Activated T-helper 1 cell treated with anti-CD3 and anti-CD28 coated beads, Interleukin-12 subunit alpha, Interleukin-12 subunit beta, Interleukin-2, Interleukin-4 antibody, amounts not matched to agents 30 ng/mL and 10 ng/mL and 1 ng/mL, durations not matched to agents 14 hours and 24 hours and 36 hours (primary cell): ENCODE data around the gene RAPGEF3. TPM values are rescaled to one million over a fixed set of nuclear protein-coding genes. Genes with fewer than 3 reads are reported as not detected.

Source experiments
- DNase-seq: peaks from one replicate; pipeline ENCODE4 v3.0.0; 2021; ENCODE audit warnings: low spot score
- H3K27ac Mint-ChIP-seq: one replicate; pipeline ENCODE4 v1.8.0; 2021; ENCODE audit warnings: mild to moderate bottlenecking, mixed read lengths
- H3K27me3 Mint-ChIP-seq: one replicate; pipeline ENCODE4 v1.8.0; 2022; ENCODE audit warnings: mild to moderate bottlenecking, moderate library complexity, mixed read lengths; ENCODE audit not compliant: insufficient read depth
- H3K36me3 Mint-ChIP-seq: one replicate; pipeline ENCODE4 v1.8.0; 2021; ENCODE audit warnings: low read depth, mixed read lengths
- H3K4me1 Mint-ChIP-seq: one replicate; pipeline ENCODE4 v1.8.0; 2021; ENCODE audit warnings: low read depth, mixed read lengths
- H3K4me3 Mint-ChIP-seq: one replicate; pipeline ENCODE4 v1.8.0; 2021; ENCODE audit warnings: mild to moderate bottlenecking, moderate library complexity, mixed read lengths
- H3K9me3 Mint-ChIP-seq: one replicate; pipeline ENCODE4 v1.8.0; 2021; ENCODE audit warnings: mixed read lengths
- intact Hi-C: fragments of 100-400 bp; cut with micrococcal nuclease; formaldehyde crosslinking; loops from one replicate; pipeline ENCODE4 v1.15.1; 2024
- total RNA-seq: library from RNA; stranded (reverse); gene quantifications from 2 replicates; pipeline ENCODE4 v1.2.3, GENCODE V29; 2022

RAPGEF3 gene
- total RNA-seq, 1 donor from 2014 or later = 4.7 TPM

DNA sequence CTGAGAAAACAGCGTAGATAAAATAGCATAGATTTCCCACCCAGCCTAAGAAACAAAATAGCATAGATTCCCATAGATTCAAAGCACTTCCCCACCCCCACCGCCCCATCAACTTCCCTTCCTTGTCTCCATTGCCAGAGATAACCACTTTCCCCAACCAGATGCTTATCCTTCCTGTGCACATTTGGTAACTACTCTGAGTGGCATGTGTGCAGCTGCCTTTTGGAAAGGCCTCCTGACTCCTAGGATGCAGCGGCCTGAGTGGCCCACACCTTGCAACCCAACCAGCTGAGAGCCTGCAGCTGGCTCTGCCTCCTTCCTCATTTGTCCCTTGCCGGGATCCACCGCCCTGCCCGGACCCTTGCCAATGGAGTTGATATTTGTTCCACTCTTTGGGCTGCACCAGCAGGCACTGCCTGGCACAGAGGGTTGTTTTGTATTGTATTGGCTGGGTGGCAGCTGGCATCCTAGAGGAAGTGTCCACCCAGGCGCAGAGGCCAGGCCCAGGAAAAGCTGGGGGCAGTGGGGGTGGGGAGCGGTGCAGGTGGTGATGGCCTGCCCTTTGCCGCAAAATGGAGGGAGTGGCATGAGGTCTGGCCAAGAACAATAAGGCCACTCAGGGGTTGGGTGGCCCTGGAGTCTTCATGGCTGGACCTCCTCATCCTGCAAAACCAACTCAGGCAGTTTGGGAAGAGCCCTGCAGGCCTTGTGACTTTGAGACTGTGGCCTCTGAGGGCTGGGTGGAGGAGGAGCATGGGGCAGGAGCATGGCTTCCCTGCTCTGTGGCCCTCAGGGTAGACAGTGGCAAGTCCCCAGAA is 19.3 kb upstream of the RAPGEF3 start:
- H3K27ac Mint-ChIP-seq = peak overlapping the region; percentile 45
- H3K4me1 Mint-ChIP-seq = peaks cover 59% of the 10 kb centered on the region
- no peaks in the 10 kb centered on the region for H3K9me3 Mint-ChIP-seq
- peak overlapping the region; percentile 27 for H3K4me3 Mint-ChIP-seq
- no peak for DNase-seq
- peaks cover 13% of the 10 kb centered on the region for H3K36me3 Mint-ChIP-seq
- intact Hi-C loops = loop anchor here (2.0 kb wide), 1 partner anchor 29 kb away; no protein-coding TSS in a partner anchor
- H3K27me3 Mint-ChIP-seq = no peaks in the 10 kb centered on the region

GRCh38 chr12:47777151-47777550 is 18.5 kb upstream of the RAPGEF3 start:
- peak overlapping the region; percentile 61 for H3K27ac Mint-ChIP-seq
- intact Hi-C loops = no loop called here
- DNase-seq = no peak

GRCh38 chr12:47776471-47777143 is 17.9 kb upstream of the RAPGEF3 start:
- no peak for DNase-seq
- Mint-ChIP-seq H3K27me3 (peaks cover 7% of the 10 kb centered on the region), H3K4me3 (no peak overlapping the region), H3K36me3 (peaks cover 5% of the 10 kb centered on the region), H3K4me1 (peaks cover 59% of the 10 kb centered on the region), H3K27ac (peak overlapping the region; percentile 61), H3K9me3 (no peaks in the 10 kb centered on the region)
- intact Hi-C loops = no loop called here

More at GRCh38 chr12:47777151-47777550, 18.5 kb upstream of the RAPGEF3 start:
- Mint-ChIP-seq H3K9me3 (no peaks in the 10 kb centered on the region), H3K27me3 (peaks cover 5% of the 10 kb centered on the region), H3K36me3 (peaks cover 8% of the 10 kb centered on the region), H3K4me1 (peaks cover 59% of the 10 kb centered on the region), H3K4me3 (no peak overlapping the region)

DNA sequence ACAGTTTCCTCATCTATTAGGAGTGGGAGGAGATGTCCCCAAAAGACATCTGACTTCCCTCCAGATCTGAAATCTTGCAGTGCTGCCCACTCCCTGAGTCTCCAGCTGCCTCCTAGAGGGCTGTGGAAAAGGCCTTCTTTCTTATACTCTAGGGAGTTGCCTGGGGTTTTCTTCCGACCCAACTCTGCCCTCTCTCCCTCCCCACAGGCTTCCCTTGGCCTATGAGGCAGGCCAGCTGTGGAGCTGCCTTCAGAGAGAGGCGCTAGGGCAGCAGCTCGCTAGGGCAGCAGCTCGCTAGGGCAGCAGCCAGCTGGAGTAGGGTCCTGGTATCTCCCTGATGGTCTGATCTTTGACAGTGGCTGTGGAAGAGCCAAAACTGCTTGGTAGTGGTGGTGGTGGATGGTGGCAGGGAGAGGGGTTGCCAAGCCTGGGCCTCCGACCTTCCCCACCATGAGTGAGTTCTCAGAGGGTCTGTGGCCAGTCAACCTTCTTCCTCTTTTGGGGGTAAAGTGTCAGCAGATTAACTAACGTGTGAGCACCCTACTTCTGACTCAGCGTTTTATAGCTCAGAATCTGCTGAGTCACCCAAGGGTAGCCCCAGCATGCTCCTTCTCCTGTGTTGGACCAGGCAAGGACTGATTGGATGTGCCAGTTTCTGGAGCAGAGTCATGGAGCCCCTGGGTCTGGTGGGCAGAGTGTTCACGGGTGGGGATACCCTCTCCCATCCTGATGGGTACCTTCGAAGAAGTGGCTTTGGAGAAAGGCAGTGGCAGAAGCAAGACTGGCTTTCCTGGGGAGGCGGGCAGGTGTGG is 16.6 kb upstream of the RAPGEF3 start:
- Mint-ChIP-seq H3K9me3 (no peaks in the 10 kb centered on the region), H3K4me1 (peaks cover 59% of the 10 kb centered on the region), H3K27ac (peak overlapping the region; percentile 63), H3K27me3 (peaks cover 7% of the 10 kb centered on the region), H3K4me3 (peak overlapping the region; percentile 90), H3K36me3 (peaks cover 5% of the 10 kb centered on the region)
- no peak for DNase-seq
- intact Hi-C loops = no loop called here

GRCh38 chr12:47774663-47775062 is 16.0 kb upstream of the RAPGEF3 start:
- Mint-ChIP-seq H3K27ac (no peak overlapping the region), H3K36me3 (peaks cover 5% of the 10 kb centered on the region), H3K9me3 (no peaks in the 10 kb centered on the region), H3K4me3 (peak overlapping the region; percentile 90), H3K4me1 (peaks cover 59% of the 10 kb centered on the region), H3K27me3 (peaks cover 7% of the 10 kb centered on the region)
- intact Hi-C loops = no loop called here
- DNase-seq = no peak

GRCh38 chr12:47773858-47774580 is 15.3 kb upstream of the RAPGEF3 start:
- Mint-ChIP-seq H3K27ac (peak overlapping the region; percentile 72), H3K9me3 (no peaks in the 10 kb centered on the region), H3K36me3 (peaks cover 1% of the 10 kb centered on the region), H3K27me3 (peaks cover 7% of the 10 kb centered on the region), H3K4me1 (peaks cover 53% of the 10 kb centered on the region), H3K4me3 (peak overlapping the region; percentile 90)
- intact Hi-C loops = loop anchor here (1.0 to 2.0 kb wide), 2 partner anchors 15 to 34 kb away; partner anchors contain the start of gene RAPGEF3
- DNase-seq = no peak

DNA sequence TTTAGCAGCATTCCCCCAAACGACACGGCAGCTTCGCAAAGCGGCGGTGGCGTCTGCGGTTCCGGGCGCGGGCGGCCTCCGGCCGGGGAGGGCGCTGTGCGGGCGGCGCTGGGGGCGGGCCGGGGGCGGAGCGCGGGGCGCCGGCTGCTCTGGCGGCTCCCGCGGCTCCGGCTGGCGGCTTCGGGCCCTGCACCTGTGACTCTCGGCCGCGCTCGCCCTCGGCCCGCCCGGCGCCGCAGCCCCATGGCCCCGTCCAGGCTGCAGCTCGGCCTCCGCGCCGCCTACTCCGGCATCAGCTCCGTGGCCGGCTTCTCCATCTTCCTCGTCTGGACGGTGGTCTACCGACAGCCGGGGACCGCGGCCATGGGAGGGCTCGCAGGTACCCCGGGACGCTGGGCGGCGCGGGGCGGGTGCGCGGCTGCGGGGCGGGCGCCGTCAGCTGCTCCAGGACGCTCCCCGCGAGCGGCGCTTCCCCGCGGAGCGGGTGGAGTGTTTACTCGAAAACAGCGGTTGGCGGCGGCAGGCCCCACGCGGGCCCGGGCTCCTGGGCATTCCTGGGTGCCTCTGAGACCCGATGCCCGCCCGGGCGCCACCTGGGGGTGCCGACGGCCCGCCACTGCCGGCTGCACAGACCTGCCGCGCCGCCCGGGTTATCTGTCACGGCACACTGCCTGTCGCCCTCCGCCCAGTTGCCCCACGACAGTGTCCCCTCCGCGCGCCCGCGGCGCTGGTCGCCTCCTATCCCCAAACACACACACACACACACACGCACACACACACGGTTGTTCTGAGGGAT is 14.6 kb upstream of the RAPGEF3 start, which contains the start of gene SLC48A1:
Gene SLC48A1, plus strand, starts transcription at position 177 of the 796 bp plus-strand sequence. Its CDS starts 67 bp downstream, at position 244.
- Mint-ChIP-seq H3K9me3 (no peaks in the 10 kb centered on the region), H3K27me3 (peaks cover 7% of the 10 kb centered on the region), H3K4me3 (peak within 1 kb of the TSS; percentile 90), H3K27ac (peak within 1 kb of the TSS; percentile 85), H3K4me1 (peaks cover 45% of the 10 kb centered on the region), H3K36me3 (no peaks in the 10 kb centered on the region)
- DNase-seq = peak; percentile 73
- intact Hi-C loops = loop anchor here (1.0 to 2.0 kb wide), 2 partner anchors 14 to 35 kb away; partner anchors contain the start of gene RAPGEF3

- Mint-ChIP-seq H3K27ac (peak overlapping the region; percentile 85), H3K4me3 (peak overlapping the region; percentile 86), H3K9me3 (no peaks in the 10 kb centered on the region), H3K27me3 (peaks cover 7% of the 10 kb centered on the region), H3K4me1 (peaks cover 40% of the 10 kb centered on the region), H3K36me3 (no peaks in the 10 kb centered on the region)
- no peak for DNase-seq
- intact Hi-C loops = loop anchor here (1.0 to 2.0 kb wide), 2 partner anchors 14 to 36 kb away; partner anchors contain the start of gene RAPGEF3
Measured at GRCh38 chr12:47772738-47773061, 14.0 kb upstream of the RAPGEF3 start.

- H3K4me3 Mint-ChIP-seq = peak overlapping the region; percentile 86
- H3K27ac Mint-ChIP-seq = peak overlapping the region; percentile 85
- no peaks in the 10 kb centered on the region for H3K9me3 Mint-ChIP-seq
- peaks cover 35% of the 10 kb centered on the region for H3K4me1 Mint-ChIP-seq
- H3K27me3 Mint-ChIP-seq = peaks cover 7% of the 10 kb centered on the region
- intact Hi-C loops = loop anchor here (2.0 kb wide), 1 partner anchor 13 kb away; the partner anchor contains the start of gene RAPGEF3
- H3K36me3 Mint-ChIP-seq = no peaks in the 10 kb centered on the region
- DNase-seq = no peak
Measured at GRCh38 chr12:47772094-47772660, 13.5 kb upstream of the RAPGEF3 start.

GRCh38 chr12:47771304-47771703 is 12.6 kb upstream of the RAPGEF3 start:
- no peak overlapping the region for H3K4me3 Mint-ChIP-seq
- H3K4me1 Mint-ChIP-seq = peaks cover 27% of the 10 kb centered on the region
- DNase-seq = no peak
- no peak overlapping the region for H3K27ac Mint-ChIP-seq
- H3K27me3 Mint-ChIP-seq = peaks cover 7% of the 10 kb centered on the region
- no peaks in the 10 kb centered on the region for H3K9me3 Mint-ChIP-seq
- H3K36me3 Mint-ChIP-seq = no peaks in the 10 kb centered on the region
- intact Hi-C loops = no loop called here

GRCh38 chr12:47770086-47770726 is 11.5 kb upstream of the RAPGEF3 start:
- H3K4me1 Mint-ChIP-seq = peaks cover 16% of the 10 kb centered on the region
- intact Hi-C loops = no loop called here
- H3K27ac Mint-ChIP-seq = no peak overlapping the region
- no peak overlapping the region for H3K4me3 Mint-ChIP-seq
- peaks cover 7% of the 10 kb centered on the region for H3K27me3 Mint-ChIP-seq
- no peaks in the 10 kb centered on the region for H3K36me3 Mint-ChIP-seq
- H3K9me3 Mint-ChIP-seq = no peaks in the 10 kb centered on the region
- DNase-seq = no peak
